ENCODE measurements around the gene BPNT1. TPM values are rescaled to one million over a fixed set of nuclear protein-coding genes. Genes with fewer than 3 reads are reported as not detected.

BPNT1 gene
- polyA plus RNA-seq, 1 donor from 2014 or later: 47.2 TPM

GRCh38 chr1:220013497-220013896, 76.1 kb downstream of the BPNT1 start:
- TF ChIP-seq RAD21 (conservative IDR thresholded peaks at IDR 0.05) (no peak), SMC3 (conservative IDR thresholded peaks at IDR 0.05; ENCODE audit: poor library complexity) (no peak), POLR2AphosphoS5 (IDR thresholded peaks at IDR 0.05) (no peak), MXI1 (conservative IDR thresholded peaks at IDR 0.05; ENCODE audit: poor library complexity, severe bottlenecking) (no peak), EZH2 (IDR thresholded peaks at IDR 0.05; ENCODE audit: borderline replicate concordance, insufficient read depth, low read length, poor library complexity, severe bottlenecking) (no peak), TAF1 (IDR thresholded peaks at IDR 0.05; ENCODE audit: low read depth) (no peak), EP300 (conservative IDR thresholded peaks at IDR 0.05; ENCODE audit: poor library complexity, severe bottlenecking) (no peak)
- TF ChIP-seq, protein P1, sequence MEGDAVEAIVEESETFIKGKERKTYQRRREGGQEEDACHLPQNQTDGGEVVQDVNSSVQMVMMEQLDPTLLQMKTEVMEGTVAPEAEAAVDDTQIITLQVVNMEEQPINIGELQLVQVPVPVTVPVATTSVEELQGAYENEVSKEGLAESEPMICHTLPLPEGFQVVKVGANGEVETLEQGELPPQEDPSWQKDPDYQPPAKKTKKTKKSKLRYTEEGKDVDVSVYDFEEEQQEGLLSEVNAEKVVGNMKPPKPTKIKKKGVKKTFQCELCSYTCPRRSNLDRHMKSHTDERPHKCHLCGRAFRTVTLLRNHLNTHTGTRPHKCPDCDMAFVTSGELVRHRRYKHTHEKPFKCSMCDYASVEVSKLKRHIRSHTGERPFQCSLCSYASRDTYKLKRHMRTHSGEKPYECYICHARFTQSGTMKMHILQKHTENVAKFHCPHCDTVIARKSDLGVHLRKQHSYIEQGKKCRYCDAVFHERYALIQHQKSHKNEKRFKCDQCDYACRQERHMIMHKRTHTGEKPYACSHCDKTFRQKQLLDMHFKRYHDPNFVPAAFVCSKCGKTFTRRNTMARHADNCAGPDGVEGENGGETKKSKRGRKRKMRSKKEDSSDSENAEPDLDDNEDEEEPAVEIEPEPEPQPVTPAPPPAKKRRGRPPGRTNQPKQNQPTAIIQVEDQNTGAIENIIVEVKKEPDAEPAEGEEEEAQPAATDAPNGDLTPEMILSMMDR (IDR thresholded peaks at IDR 0.05; ENCODE audit: poor library complexity, severe bottlenecking): no peak
- TF ChIP-seq, protein P2, sequence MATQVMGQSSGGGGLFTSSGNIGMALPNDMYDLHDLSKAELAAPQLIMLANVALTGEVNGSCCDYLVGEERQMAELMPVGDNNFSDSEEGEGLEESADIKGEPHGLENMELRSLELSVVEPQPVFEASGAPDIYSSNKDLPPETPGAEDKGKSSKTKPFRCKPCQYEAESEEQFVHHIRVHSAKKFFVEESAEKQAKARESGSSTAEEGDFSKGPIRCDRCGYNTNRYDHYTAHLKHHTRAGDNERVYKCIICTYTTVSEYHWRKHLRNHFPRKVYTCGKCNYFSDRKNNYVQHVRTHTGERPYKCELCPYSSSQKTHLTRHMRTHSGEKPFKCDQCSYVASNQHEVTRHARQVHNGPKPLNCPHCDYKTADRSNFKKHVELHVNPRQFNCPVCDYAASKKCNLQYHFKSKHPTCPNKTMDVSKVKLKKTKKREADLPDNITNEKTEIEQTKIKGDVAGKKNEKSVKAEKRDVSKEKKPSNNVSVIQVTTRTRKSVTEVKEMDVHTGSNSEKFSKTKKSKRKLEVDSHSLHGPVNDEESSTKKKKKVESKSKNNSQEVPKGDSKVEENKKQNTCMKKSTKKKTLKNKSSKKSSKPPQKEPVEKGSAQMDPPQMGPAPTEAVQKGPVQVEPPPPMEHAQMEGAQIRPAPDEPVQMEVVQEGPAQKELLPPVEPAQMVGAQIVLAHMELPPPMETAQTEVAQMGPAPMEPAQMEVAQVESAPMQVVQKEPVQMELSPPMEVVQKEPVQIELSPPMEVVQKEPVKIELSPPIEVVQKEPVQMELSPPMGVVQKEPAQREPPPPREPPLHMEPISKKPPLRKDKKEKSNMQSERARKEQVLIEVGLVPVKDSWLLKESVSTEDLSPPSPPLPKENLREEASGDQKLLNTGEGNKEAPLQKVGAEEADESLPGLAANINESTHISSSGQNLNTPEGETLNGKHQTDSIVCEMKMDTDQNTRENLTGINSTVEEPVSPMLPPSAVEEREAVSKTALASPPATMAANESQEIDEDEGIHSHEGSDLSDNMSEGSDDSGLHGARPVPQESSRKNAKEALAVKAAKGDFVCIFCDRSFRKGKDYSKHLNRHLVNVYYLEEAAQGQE (IDR thresholded peaks at IDR 0.05; ENCODE audit: borderline replicate concordance): no peak
- H3K4me2 ChIP-seq (ENCODE audit: low read length): no peak overlapping the region

GRCh38 chr1:220012259-220012658, 77.3 kb downstream of the BPNT1 start:
- Histone ChIP-seq H3K4me2 (ENCODE audit: low read length) (no peak overlapping the region), H4K20me1 (ENCODE audit: insufficient read depth) (no peaks in the 10 kb centered on the region), H3K79me2 (replicated peaks; ENCODE audit: insufficient read depth, low read length) (no peaks in the 10 kb centered on the region), H2AFZ (ENCODE audit: low read depth, low read length) (no peak overlapping the region), H3K9me3 (ENCODE audit: low read length) (no peaks in the 10 kb centered on the region), H3K9me2 (ENCODE audit: insufficient read depth, low read length) (no peaks in the 10 kb centered on the region), H3K27me3 (ENCODE audit: insufficient read depth, low read depth, low read length) (no peaks in the 10 kb centered on the region), H3F3A (ENCODE audit: insufficient read depth, low read length, poor library complexity, severe bottlenecking) (no peaks in the 10 kb centered on the region), H3K4me3 (ENCODE audit: low read length) (no peak overlapping the region), H3K36me3 (ENCODE audit: insufficient read depth, low read length) (peaks cover 4% of the 10 kb centered on the region), H3K9ac (ENCODE audit: low read length) (no peak overlapping the region), H3K27ac (ENCODE audit: low read length) (no peak overlapping the region)
- TF ChIP-seq EP300 (conservative IDR thresholded peaks at IDR 0.05; ENCODE audit: poor library complexity, severe bottlenecking): no peak
- TF ChIP-seq EZH2 (IDR thresholded peaks at IDR 0.05; ENCODE audit: borderline replicate concordance, insufficient read depth, low read length, poor library complexity, severe bottlenecking): no peak
- no peak for TF ChIP-seq RAD21 (conservative IDR thresholded peaks at IDR 0.05)
- TF ChIP-seq, protein P1 (IDR thresholded peaks at IDR 0.05; ENCODE audit: poor library complexity, severe bottlenecking): no peak
- TF ChIP-seq SMC3 (conservative IDR thresholded peaks at IDR 0.05; ENCODE audit: poor library complexity): no peak
- TF ChIP-seq, protein P2 (IDR thresholded peaks at IDR 0.05; ENCODE audit: borderline replicate concordance): no peak
- TF ChIP-seq POLR2AphosphoS5 (IDR thresholded peaks at IDR 0.05): no peak
- no peak for TF ChIP-seq MXI1 (conservative IDR thresholded peaks at IDR 0.05; ENCODE audit: poor library complexity, severe bottlenecking)

More at GRCh38 chr1:220013497-220013896, 76.1 kb downstream of the BPNT1 start:
- H3K9ac ChIP-seq (ENCODE audit: low read length): no peak overlapping the region
- H3K79me2 ChIP-seq (replicated peaks; ENCODE audit: insufficient read depth, low read length): no peaks in the 10 kb centered on the region
- H3K9me2 ChIP-seq (ENCODE audit: insufficient read depth, low read length): no peaks in the 10 kb centered on the region
- no peaks in the 10 kb centered on the region for H4K20me1 ChIP-seq (ENCODE audit: insufficient read depth)
- peaks cover 4% of the 10 kb centered on the region for H3K36me3 ChIP-seq (ENCODE audit: insufficient read depth, low read length)
- H3K4me3 ChIP-seq (ENCODE audit: low read length): no peak overlapping the region
- no peak overlapping the region for H3K27ac ChIP-seq (ENCODE audit: low read length)
- H3F3A ChIP-seq (ENCODE audit: insufficient read depth, low read length, poor library complexity, severe bottlenecking): no peaks in the 10 kb centered on the region
- H3K27me3 ChIP-seq (ENCODE audit: insufficient read depth, low read depth, low read length): no peaks in the 10 kb centered on the region
- no peaks in the 10 kb centered on the region for H3K9me3 ChIP-seq (ENCODE audit: low read length)
- no peak overlapping the region for H2AFZ ChIP-seq (ENCODE audit: low read depth, low read length)

Measured in neural cell (in vitro differentiated cells).